ENCODE results near the gene KCNMB2. TPM values are rescaled to one million over a fixed set of nuclear protein-coding genes. Genes with fewer than 3 reads are reported as not detected.

KCNMB2 gene
- polyA plus RNA-seq, 1 of the 3 experiments (the other 2 are of a cell fraction): not detected

GRCh38 chr3:178750639-178751300, 214.5 kb downstream of the KCNMB2 start:
- POLR2A ChIA-PET: no interaction called here
- 24% methylated on average over 3 of the region's 3 CpGs for WGBS (ENCODE audit: low lambda C conversion rate)
- Histone ChIP-seq H3K4me3 (ENCODE audit: low read depth in 2 of 2, low read length in 1 of 2) (no peak overlapping the region), H3K4me2 (no peak overlapping the region), H4K20me1 (ENCODE audit: insufficient read depth) (no peaks in the 10 kb centered on the region), H3K4me1 (ENCODE audit: control insufficient read depth in 1 of 2, insufficient read depth in 2 of 2, low read depth in 1 of 2, low read length in 1 of 2) (no peaks in the 10 kb centered on the region), H3K79me2 (ENCODE audit: insufficient read depth) (no peaks in the 10 kb centered on the region), H3K9me2 (no peaks in the 10 kb centered on the region), H3K9ac (no peak overlapping the region), H3K9me3 (no peaks in the 10 kb centered on the region), H2AFZ (ENCODE audit: low read depth) (no peak overlapping the region), H3F3A (replicated peaks; ENCODE audit: insufficient read depth) (no peaks in the 10 kb centered on the region), H3K27me3 (ENCODE audit: insufficient read depth) (no peaks in the 10 kb centered on the region), H3K27ac (ENCODE audit: low read depth in 2 of 2, low read length in 1 of 2) (no peak overlapping the region), H3K36me3 (replicated peaks in 1 of 2; ENCODE audit: control insufficient read depth in 1 of 2, insufficient read depth in 2 of 2, low read length in 1 of 2) (no peaks in the 10 kb centered on the region)
- CTCF ChIA-PET: no interaction called here
- DNase-seq: no peak
- TF ChIP-seq REST (IDR thresholded peaks at IDR 0.05; ENCODE audit: low read depth, low read length) (no peak), GABPA (IDR thresholded peaks at IDR 0.05; ENCODE audit: low read depth) (no peak), FOXM1 (IDR thresholded peaks at IDR 0.05; ENCODE audit: low read depth) (no peak)

DNA sequence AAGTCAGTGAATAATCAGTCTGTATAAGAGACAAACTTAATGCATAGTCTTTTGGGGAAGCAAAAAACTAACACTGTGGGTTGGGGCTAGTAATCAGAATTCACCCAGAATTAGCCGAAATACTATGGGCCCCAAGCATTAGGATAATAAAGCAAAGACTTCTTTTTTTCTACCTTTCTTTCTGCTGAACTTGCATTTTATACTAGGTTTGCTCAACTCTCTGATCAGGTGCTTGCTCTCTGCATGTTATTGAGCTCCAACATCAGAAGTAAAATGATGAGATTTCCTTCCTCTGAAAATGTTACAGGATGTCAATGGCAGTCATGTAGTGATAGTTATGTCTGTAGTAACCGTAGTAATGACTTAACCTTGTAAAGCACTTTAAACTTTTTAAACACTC, 216.6 kb downstream of the KCNMB2 start:
- WGBS (ENCODE audit: low lambda C conversion rate): 34% methylated on average over 2 of the region's 2 CpGs
- Histone ChIP-seq H3K9me3 (no peaks in the 10 kb centered on the region), H3K4me3 (ENCODE audit: low read depth in 2 of 2, low read length in 1 of 2) (no peak overlapping the region), H4K20me1 (ENCODE audit: insufficient read depth) (no peaks in the 10 kb centered on the region), H3K27me3 (ENCODE audit: insufficient read depth) (no peaks in the 10 kb centered on the region), H3K9ac (no peak overlapping the region), H3K4me1 (ENCODE audit: control insufficient read depth in 1 of 2, insufficient read depth in 2 of 2, low read depth in 1 of 2, low read length in 1 of 2) (no peaks in the 10 kb centered on the region), H3K79me2 (ENCODE audit: insufficient read depth) (no peaks in the 10 kb centered on the region), H3K4me2 (no peak overlapping the region), H3K36me3 (replicated peaks in 1 of 2; ENCODE audit: control insufficient read depth in 1 of 2, insufficient read depth in 2 of 2, low read length in 1 of 2) (no peaks in the 10 kb centered on the region), H3K9me2 (no peaks in the 10 kb centered on the region), H3F3A (replicated peaks; ENCODE audit: insufficient read depth) (no peaks in the 10 kb centered on the region), H2AFZ (ENCODE audit: low read depth) (no peak overlapping the region), H3K27ac (ENCODE audit: low read depth in 2 of 2, low read length in 1 of 2) (no peak overlapping the region)
- ChIA-PET POLR2A (no interaction called here), CTCF (no interaction called here)
- no peak for DNase-seq
- no peak for TF ChIP-seq USF1 (IDR thresholded peaks at IDR 0.05; ENCODE audit: borderline replicate concordance, low read depth)
- TF ChIP-seq TAF1 (IDR thresholded peaks at IDR 0.05; ENCODE audit: borderline replicate concordance, low read depth, low read length): no peak
- TF ChIP-seq RFX5 (IDR thresholded peaks at IDR 0.05; ENCODE audit: low read length): no peak
- TF ChIP-seq RCOR1 (IDR thresholded peaks at IDR 0.05; ENCODE audit: low read length): no peak
- no peak for TF ChIP-seq TEAD4 (IDR thresholded peaks at IDR 0.05; ENCODE audit: borderline replicate concordance, insufficient read depth)
- TF ChIP-seq NRF1 (IDR thresholded peaks at IDR 0.05; ENCODE audit: low read depth, low read length): no peak
- TF ChIP-seq GATA2 (CRISPR knock-in tag; IDR thresholded peaks at IDR 0.05): no peak
- no peak for TF ChIP-seq MAX (IDR thresholded peaks at IDR 0.05; ENCODE audit: low read depth)
- TF ChIP-seq FOSL2 (IDR thresholded peaks at IDR 0.05; ENCODE audit: borderline replicate concordance, low read depth): no peak
- TF ChIP-seq REST (IDR thresholded peaks at IDR 0.05; ENCODE audit: low read depth, low read length): no peak
- TF ChIP-seq, protein P1, sequence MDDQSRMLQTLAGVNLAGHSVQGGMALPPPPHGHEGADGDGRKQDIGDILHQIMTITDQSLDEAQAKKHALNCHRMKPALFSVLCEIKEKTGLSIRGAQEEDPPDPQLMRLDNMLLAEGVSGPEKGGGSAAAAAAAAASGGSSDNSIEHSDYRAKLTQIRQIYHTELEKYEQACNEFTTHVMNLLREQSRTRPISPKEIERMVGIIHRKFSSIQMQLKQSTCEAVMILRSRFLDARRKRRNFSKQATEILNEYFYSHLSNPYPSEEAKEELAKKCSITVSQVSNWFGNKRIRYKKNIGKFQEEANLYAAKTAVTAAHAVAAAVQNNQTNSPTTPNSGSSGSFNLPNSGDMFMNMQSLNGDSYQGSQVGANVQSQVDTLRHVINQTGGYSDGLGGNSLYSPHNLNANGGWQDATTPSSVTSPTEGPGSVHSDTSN (IDR thresholded peaks at IDR 0.05): no peak
- TF ChIP-seq SIN3A (IDR thresholded peaks at IDR 0.05; ENCODE audit: borderline replicate concordance, low read depth, low read length): no peak
- TF ChIP-seq, protein P2, sequence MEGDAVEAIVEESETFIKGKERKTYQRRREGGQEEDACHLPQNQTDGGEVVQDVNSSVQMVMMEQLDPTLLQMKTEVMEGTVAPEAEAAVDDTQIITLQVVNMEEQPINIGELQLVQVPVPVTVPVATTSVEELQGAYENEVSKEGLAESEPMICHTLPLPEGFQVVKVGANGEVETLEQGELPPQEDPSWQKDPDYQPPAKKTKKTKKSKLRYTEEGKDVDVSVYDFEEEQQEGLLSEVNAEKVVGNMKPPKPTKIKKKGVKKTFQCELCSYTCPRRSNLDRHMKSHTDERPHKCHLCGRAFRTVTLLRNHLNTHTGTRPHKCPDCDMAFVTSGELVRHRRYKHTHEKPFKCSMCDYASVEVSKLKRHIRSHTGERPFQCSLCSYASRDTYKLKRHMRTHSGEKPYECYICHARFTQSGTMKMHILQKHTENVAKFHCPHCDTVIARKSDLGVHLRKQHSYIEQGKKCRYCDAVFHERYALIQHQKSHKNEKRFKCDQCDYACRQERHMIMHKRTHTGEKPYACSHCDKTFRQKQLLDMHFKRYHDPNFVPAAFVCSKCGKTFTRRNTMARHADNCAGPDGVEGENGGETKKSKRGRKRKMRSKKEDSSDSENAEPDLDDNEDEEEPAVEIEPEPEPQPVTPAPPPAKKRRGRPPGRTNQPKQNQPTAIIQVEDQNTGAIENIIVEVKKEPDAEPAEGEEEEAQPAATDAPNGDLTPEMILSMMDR (IDR thresholded peaks at IDR 0.05): no peak

Data from SK-N-SH (cell line).